GM12878 (cell line): ENCODE data around the gene DACH1. TPM values are rescaled to one million over a fixed set of nuclear protein-coding genes. Genes with fewer than 3 reads are reported as not detected.

ENCODE experiments used
- ATAC-seq: fragments of 200-7000 bp; cut with Tn5 transposase; 3 replicates; pipeline ENCODE4 v1.9.1; 2020; ENCODE audit warnings: mild to moderate bottlenecking, moderate library complexity
- BruUV-seq: library from RNA; stranded (reverse); fragments of 400-500 nt; replicated peaks from 2 replicates; lab custom pipeline; 2021; lab: Mats Ljungman, UMichigan
- CTCF ChIA-PET: fragments of 300-600 bp; sonication (Branson Sonifier 250); formaldehyde crosslinking; extraction: SDS; loops from one replicate; lab custom pipeline; 2021; ENCODE audit warnings: inconsistent platforms; lab: Yijun Ruan, JAX
- POLR2A ChIA-PET: fragments of 350-600 bp; formaldehyde crosslinking; extraction: SDS; loops from one replicate; lab custom pipeline; 2021; ENCODE audit warnings: inconsistent platforms; lab: Charles Lee
- RAD21 ChIA-PET: fragments of 300-600 bp; sonication (Branson Sonifier 250); formaldehyde crosslinking; loops from one replicate; lab custom pipeline; 2023; ENCODE audit warnings: antibody characterized with exemption; ENCODE audit not compliant: unreplicated experiment; lab: Charles Lee
- SMC1A ChIA-PET: fragments of 300-600 bp; sonication (Branson Sonifier 250); formaldehyde crosslinking; loops from one replicate; lab custom pipeline; 2023; ENCODE audit not compliant: unreplicated experiment, uncharacterized antibody; lab: Charles Lee
- DNase-seq: peaks from one replicate; pipeline ENCODE4 v3.0.0-alpha.2; 2011; ENCODE audit warnings: low read depth, low spot score
- FAIRE-seq: peaks from 3 replicates; lab custom pipeline; 2011; peaks lifted over from hg19 to GRCh38; lab: Jason Lieb, UNC
- H2AFZ ChIP-seq: 2 replicates; pipeline ENCODE4 v1.6.0; 2011; ENCODE audit warnings: low read depth, low read length, control low read depth; ENCODE audit not compliant: control insufficient read depth
- H3K27ac ChIP-seq: 2 replicates; pipeline ENCODE4 v1.5.1; 2011; ENCODE audit warnings: control low read depth; ENCODE audit not compliant: control insufficient read depth, insufficient read depth
- H3K27me3 ChIP-seq, 2 experiments: replicated peaks in 1 of 2; 2 replicates each; pipeline versions ENCODE4 v1.6.0 to v1.6.1; 2011; ENCODE audit warnings: low read length in 1 of 2; ENCODE audit not compliant: control insufficient read depth in 2 of 2, insufficient read depth in 2 of 2
- H3K36me3 ChIP-seq, 2 experiments: 2 replicates each; pipeline ENCODE4 v1.5.1; 2011; ENCODE audit warnings: low read length in 1 of 2; ENCODE audit not compliant: control insufficient read depth in 2 of 2, insufficient read depth in 2 of 2
- H3K4me1 ChIP-seq: 2 replicates; pipeline ENCODE4 v1.6.1; 2011; ENCODE audit warnings: mild to moderate bottlenecking, low read length, moderate library complexity, mixed read lengths; ENCODE audit not compliant: control insufficient read depth, insufficient read depth
- H3K4me2 ChIP-seq: 2 replicates; pipeline ENCODE4 v1.6.0; 2011; ENCODE audit warnings: control low read depth; ENCODE audit not compliant: control insufficient read depth, insufficient read depth
- H3K4me3 ChIP-seq: fragments of 200-600 bp; sonication (generic); 2 replicates; pipeline ENCODE4 v1.5.1; 2016
- H3K79me2 ChIP-seq: 2 replicates; pipeline ENCODE4 v1.6.0; 2011; ENCODE audit warnings: low read length; ENCODE audit not compliant: control insufficient read depth, insufficient read depth
- H3K9ac ChIP-seq: 2 replicates; pipeline ENCODE4 v1.8.0; 2011; ENCODE audit warnings: low read length, control low read depth, mixed read lengths; ENCODE audit not compliant: control insufficient read depth, insufficient read depth
- H3K9me3 ChIP-seq: replicated peaks from 3 replicates; pipeline ENCODE4 v1.5.1; 2011; ENCODE audit warnings: mild to moderate bottlenecking, low read length; ENCODE audit not compliant: control insufficient read depth, insufficient read depth
- H4K20me1 ChIP-seq: 2 replicates; pipeline ENCODE4 v1.6.0; 2011; ENCODE audit not compliant: control insufficient read depth, insufficient read depth
- CHD1 ChIP-seq: IDR thresholded peaks from 2 replicates; pipeline ENCODE4 v1.6.1; 2012; ENCODE audit warnings: low read depth, low read length, improper control_type of control experiment
- IRF5 ChIP-seq: fragments of 450-650 bp; IDR thresholded peaks from 2 replicates; pipeline ENCODE4 v1.6.1; 2017; ENCODE audit warnings: borderline replicate concordance
- NR2C1 ChIP-seq: fragments of 450-650 bp; IDR thresholded peaks from 2 replicates; pipeline ENCODE4 v1.6.1; 2017; ENCODE audit warnings: antibody characterized with exemption, mild to moderate bottlenecking, moderate library complexity
- RAD51 ChIP-seq: fragments of 450-650 bp; IDR thresholded peaks from 2 replicates; pipeline ENCODE4 v1.6.1; 2016; ENCODE audit warnings: moderate library complexity, mild to moderate bottlenecking, inconsistent platforms
- RB1 ChIP-seq: fragments of 450-650 bp; formaldehyde crosslinking; IDR thresholded peaks from 2 replicates; pipeline ENCODE4 v1.6.1; 2017; ENCODE audit warnings: mild to moderate bottlenecking, borderline replicate concordance
- RFX5 ChIP-seq: IDR thresholded peaks from 2 replicates; pipeline ENCODE4 v1.6.1; 2011; ENCODE audit warnings: low read depth, low read length, improper control_type of control experiment
- STAT3 ChIP-seq: IDR thresholded peaks from 2 replicates; pipeline ENCODE4 v1.6.1; 2011; ENCODE audit warnings: low read depth, low read length, improper control_type of control experiment
- YBX1 ChIP-seq: fragments of 450-650 bp; IDR thresholded peaks from 2 replicates; pipeline ENCODE4 v1.6.1; 2016; ENCODE audit warnings: antibody characterized with exemption
- ZNF274 ChIP-seq: IDR thresholded peaks from one replicate; pipeline ENCODE4 v1.8.0; 2011; ENCODE audit not compliant: insufficient read length, insufficient read depth
- ZNF384 ChIP-seq: IDR thresholded peaks from 2 replicates; pipeline ENCODE4 v1.6.1; 2012; ENCODE audit warnings: low read depth, mild to moderate bottlenecking, low read length, improper control_type of control experiment, borderline replicate concordance
- ZNF687 ChIP-seq: fragments of 450-650 bp; IDR thresholded peaks from 2 replicates; pipeline ENCODE4 v1.6.1; 2017; ENCODE audit warnings: mild to moderate bottlenecking, moderate library complexity
- WGBS: methylation state at CpG from one replicate; pipeline ENCODE4 v1.1.6; 2016; ENCODE audit warnings: low lambda C conversion rate; ENCODE audit not compliant: insufficient replicate concordance, insufficient coverage; ENCODE audit errors: missing lambda C conversion rate; 5-methylcytosine and 5-hydroxymethylcytosine counted together
- in situ Hi-C: fragments of 300-500 bp; cut with MboI; formaldehyde crosslinking; loops from 9 replicates; pipeline ENCODE4 v1.14.3; 2018; ENCODE audit warnings: mixed read lengths
- intact Hi-C: fragments of 100-400 bp; cut with micrococcal nuclease; formaldehyde crosslinking; loops from one replicate; pipeline ENCODE4 v1.14.2; 2022; ENCODE audit not compliant: unreplicated experiment
- polyA plus RNA-seq, 11 experiments: library from polyadenylated mRNA; depleted of rRNA in 4 of 11; unstranded in 6 of 11; stranded (reverse) in 5 of 11; fragments of >200 nt; fragmentation: Nextera tagmentation in 4 of 11; fragmentation: Illumina TruSeq in 1 of 11; extraction: Ambion mirVana in 4 of 11; extraction: Trizol in 1 of 11; gene quantifications; 1 replicate in 1 of 11; 2 replicates in 10 of 11; pipeline versions ENCODE4 v1.2.1 to v1.2.3, GENCODE V29; 2011 to 2016; ENCODE audit warnings: inconsistent platforms in 2 of 11, missing spikeins in 2 of 11, low read depth in 1 of 11
- total RNA-seq, 4 experiments: library from RNA; depleted of rRNA in 3 of 4; stranded (reverse); fragments of >200 nt in 3 of 4; fragmentation: Illumina TruSeq in 1 of 4; extraction: Trizol in 1 of 4; gene quantifications; 2 replicates each; pipeline versions ENCODE4 v1.2.1 to v1.2.3, GENCODE V29; 2013 to 2021
- TF ChIP-seq, protein P1 (sequence below): IDR thresholded peaks from 2 replicates; pipeline ENCODE4 v1.6.1; 2011; ENCODE audit warnings: borderline replicate concordance, low read depth, mild to moderate bottlenecking, moderate library complexity, low read length; ENCODE audit not compliant: insufficient read depth, poor library complexity, severe bottlenecking

Gene DACH1
- total and polyA plus RNA-seq, 10 of the 15 experiments (the other 5 are each of a cell fraction or from before 2014, with no cell fraction given) = 0.05 TPM; not detected in 9

- in situ Hi-C loops = no loop called here
- RAD21 ChIA-PET = no interaction called here
- no peaks in the 10 kb centered on the region for H3K4me1 ChIP-seq
- FAIRE-seq (no peak), DNase-seq (no peak), ATAC-seq (no peak)
- H3K27me3 ChIP-seq = no peaks in the 10 kb centered on the region
- H3K79me2 ChIP-seq = no peaks in the 10 kb centered on the region
- POLR2A ChIA-PET = no interaction called here
- H3K9me3 ChIP-seq = no peaks in the 10 kb centered on the region
- H3K4me2 ChIP-seq = no peak overlapping the region
- intact Hi-C loops = no loop called here
- H3K36me3 ChIP-seq = no peaks in the 10 kb centered on the region
- no peak overlapping the region for H3K9ac ChIP-seq
- H3K27ac ChIP-seq = no peak overlapping the region
- CTCF ChIA-PET = no interaction called here
- H2AFZ ChIP-seq = no peak overlapping the region
- H3K4me3 ChIP-seq = no peak overlapping the region
- SMC1A ChIA-PET = no interaction called here
- BruUV-seq = no TSS peak
- no peaks in the 10 kb centered on the region for H4K20me1 ChIP-seq
- 2% methylated on average over 2 of the region's 2 CpGs for WGBS
- TF ChIP-seq, protein P1, sequence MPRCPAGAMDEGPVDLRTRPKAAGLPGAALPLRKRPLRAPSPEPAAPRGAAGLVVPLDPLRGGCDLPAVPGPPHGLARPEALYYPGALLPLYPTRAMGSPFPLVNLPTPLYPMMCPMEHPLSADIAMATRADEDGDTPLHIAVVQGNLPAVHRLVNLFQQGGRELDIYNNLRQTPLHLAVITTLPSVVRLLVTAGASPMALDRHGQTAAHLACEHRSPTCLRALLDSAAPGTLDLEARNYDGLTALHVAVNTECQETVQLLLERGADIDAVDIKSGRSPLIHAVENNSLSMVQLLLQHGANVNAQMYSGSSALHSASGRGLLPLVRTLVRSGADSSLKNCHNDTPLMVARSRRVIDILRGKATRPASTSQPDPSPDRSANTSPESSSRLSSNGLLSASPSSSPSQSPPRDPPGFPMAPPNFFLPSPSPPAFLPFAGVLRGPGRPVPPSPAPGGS = no peak
- TF ChIP-seq RB1 (no peak), STAT3 (no peak)
These were observed 409.4 kb downstream of the DACH1 start for GRCh38 chr13:71457645-71458044.

- no peak overlapping the region for H2AFZ ChIP-seq
- no peaks in the 10 kb centered on the region for H3K27me3 ChIP-seq
- SMC1A ChIA-PET = interaction anchor here (1.8 kb wide), 1 partner anchor 11 kb away, joined by 4 read pairs; no protein-coding TSS in a partner anchor
- no peaks in the 10 kb centered on the region for H3K79me2 ChIP-seq
- H3K4me3 ChIP-seq = no peak overlapping the region
- ATAC-seq = no peak
- no peak for DNase-seq
- H3K36me3 ChIP-seq = no peaks in the 10 kb centered on the region
- H3K9me3 ChIP-seq = no peaks in the 10 kb centered on the region
- CTCF ChIA-PET = interaction anchor here (1.0 kb wide), 1 partner anchor 23 kb away, joined by 3 read pairs; no protein-coding TSS in a partner anchor
- intact Hi-C loops (no loop called here), in situ Hi-C loops (no loop called here)
- no peak overlapping the region for H3K4me2 ChIP-seq
- FAIRE-seq = no peak
- POLR2A ChIA-PET = no interaction called here
- RAD21 ChIA-PET = no interaction called here
- BruUV-seq = no TSS peak
- H3K4me1 ChIP-seq = no peaks in the 10 kb centered on the region
- H3K27ac ChIP-seq = no peak overlapping the region
- no peak overlapping the region for H3K9ac ChIP-seq
- 31% methylated on average over 2 of the region's 2 CpGs for WGBS
- H4K20me1 ChIP-seq = no peaks in the 10 kb centered on the region
- no peak for TF ChIP-seq RFX5
- TF ChIP-seq YBX1 = no peak
- TF ChIP-seq IRF5 = no peak
- no peak for TF ChIP-seq ZNF687
- no peak for TF ChIP-seq ZNF274
- TF ChIP-seq CHD1 = no peak
- TF ChIP-seq NR2C1 = no peak
- TF ChIP-seq RAD51 = no peak
- no peak for TF ChIP-seq ZNF384
These were observed 410.9 kb downstream of the DACH1 start for GRCh38 chr13:71456136-71456535.
